NCI-H526 treated with DMSO at 0.1 percent for 48 hours (cell line): ENCODE data around the gene FRMD6.

Experiments
- DNase-seq: peaks from one replicate; lab custom pipeline; 2025; lab: John Stamatoyannopoulos, UW

The FRMD6 gene

GRCh38 chr14:51651388-51652167 is at the start of gene FRMD6:
Gene FRMD6 (plus strand): TSS chr14:51651910. CDS start chr14:51689837, 37,927 bp downstream.
- peak; percentile 68 for DNase-seq

- DNase-seq, result no peak
Measured at GRCh38 chr14:51602310-51602709, 49.4 kb upstream of the FRMD6 start.

- DNase-seq, result no peak
Measured at GRCh38 chr14:51603495-51603894, 48.2 kb upstream of the FRMD6 start.

GRCh38 chr14:51604073-51604472 is 47.6 kb upstream of the FRMD6 start:
- no peak for DNase-seq

- no peak for DNase-seq
Measured at GRCh38 chr14:51605575-51605974, 46.1 kb upstream of the FRMD6 start.

- no peak for DNase-seq
Measured at GRCh38 chr14:51607711-51608110, 44.0 kb upstream of the FRMD6 start.

GRCh38 chr14:51609251-51609954 is 42.3 kb upstream of the FRMD6 start:
- DNase-seq, result no peak

GRCh38 chr14:51609955-51610283 is 41.8 kb upstream of the FRMD6 start:
- no peak for DNase-seq

- DNase-seq, result no peak
Measured at GRCh38 chr14:51610771-51611170, 40.9 kb upstream of the FRMD6 start.

- no peak for DNase-seq
Measured at GRCh38 chr14:51612449-51612848, 39.3 kb upstream of the FRMD6 start.

GRCh38 chr14:51613416-51613815 is 38.3 kb upstream of the FRMD6 start:
- no peak for DNase-seq

- DNase-seq, result no peak
Measured at GRCh38 chr14:51614707-51615106, 37.0 kb upstream of the FRMD6 start.

GRCh38 chr14:51616256-51616655 is 35.5 kb upstream of the FRMD6 start:
- DNase-seq, result no peak

GRCh38 chr14:51616724-51617409 is 34.8 kb upstream of the FRMD6 start:
- DNase-seq, result peak; percentile 73

GRCh38 chr14:51619561-51619960 is 32.1 kb upstream of the FRMD6 start:
- DNase-seq, result no peak

GRCh38 chr14:51620056-51620455 is 31.7 kb upstream of the FRMD6 start:
- no peak for DNase-seq

GRCh38 chr14:51621654-51622053 is 30.1 kb upstream of the FRMD6 start:
- no peak for DNase-seq

GRCh38 chr14:51622376-51622775 is 29.3 kb upstream of the FRMD6 start:
- no peak for DNase-seq

GRCh38 chr14:51624955-51625569 is 26.6 kb upstream of the FRMD6 start:
- no peak for DNase-seq

- DNase-seq, result no peak
Measured at GRCh38 chr14:51626185-51626584, 25.5 kb upstream of the FRMD6 start.

- DNase-seq, result no peak
Measured at GRCh38 chr14:51626788-51627187, 24.9 kb upstream of the FRMD6 start.

- no peak for DNase-seq
Measured at GRCh38 chr14:51627313-51627712, 24.4 kb upstream of the FRMD6 start.

- DNase-seq, result no peak
Measured at GRCh38 chr14:51628238-51628637, 23.5 kb upstream of the FRMD6 start.
